Natural killer cell (primary cell): ENCODE results near the gene AHR. TPM values are rescaled to one million over a fixed set of nuclear protein-coding genes. Genes with fewer than 3 reads are reported as not detected.

Experiments used
- ATAC-seq, 3 donors: fragments of 150-1000 bp in 2 of 3; fragments of 200-7000 bp in 1 of 3; cut with Tn5 transposase; 1 replicate in 1 of 3; 2 replicates in 2 of 3; pipeline ENCODE4 v1.10.0; 2021; ENCODE audit warnings: mild to moderate bottlenecking in 2 of 3, moderate library complexity in 2 of 3
- DNase-seq, 2 donors: peaks; one replicate each; pipeline versions ENCODE4 v3.0.0 to v3.0.0-alpha.2; 2013 to 2021; ENCODE audit warnings: mixed read lengths in 1 of 2
- H3K27ac ChIP-seq: one replicate; pipeline ENCODE4 v1.5.1; 2013; ENCODE audit warnings: mild to moderate bottlenecking, low read length
- H3K27me3 ChIP-seq: one replicate; pipeline ENCODE4 v1.6.1; 2013; ENCODE audit warnings: low read length; ENCODE audit not compliant: control insufficient read depth, insufficient read depth
- H3K36me3 ChIP-seq: one replicate; pipeline ENCODE4 v1.6.1; 2013; ENCODE audit warnings: low read length; ENCODE audit not compliant: control insufficient read depth, insufficient read depth
- H3K4me1 ChIP-seq: one replicate; pipeline ENCODE4 v1.6.1; 2013; ENCODE audit warnings: low read length; ENCODE audit not compliant: control insufficient read depth, insufficient read depth
- H3K4me3 ChIP-seq: one replicate; pipeline ENCODE4 v1.5.1; 2013; ENCODE audit warnings: low read length
- H3K9me3 ChIP-seq: one replicate; pipeline ENCODE4 v1.6.1; 2013; ENCODE audit warnings: low read length; ENCODE audit not compliant: control insufficient read depth, insufficient read depth
- H3K27ac Mint-ChIP-seq, 2 donors: one replicate each; pipeline ENCODE4 v1.8.0; 2022; ENCODE audit warnings: mild to moderate bottlenecking in 2 of 2, mixed read lengths in 2 of 2, moderate library complexity in 1 of 2
- H3K27me3 Mint-ChIP-seq, 2 donors: one replicate each; pipeline ENCODE4 v1.8.0; 2022; ENCODE audit warnings: low read depth in 2 of 2, mixed read lengths in 2 of 2
- H3K36me3 Mint-ChIP-seq: one replicate; pipeline ENCODE4 v1.8.0; 2022; ENCODE audit warnings: mixed read lengths
- H3K4me1 Mint-ChIP-seq, 2 donors: one replicate each; pipeline ENCODE4 v1.8.0; 2022; ENCODE audit warnings: mixed read lengths in 2 of 2
- H3K4me3 Mint-ChIP-seq: one replicate; pipeline ENCODE4 v1.8.0; 2022; ENCODE audit warnings: mild to moderate bottlenecking, moderate library complexity, mixed read lengths
- H3K9me3 Mint-ChIP-seq, 2 donors: one replicate each; pipeline ENCODE4 v1.8.0; 2022; ENCODE audit warnings: mixed read lengths in 2 of 2
- WGBS: methylation state at CpG from one replicate; pipeline ENCODE4 v1.1.7; 2013; ENCODE audit warnings: missing lambda C conversion rate; ENCODE audit not compliant: insufficient coverage; 5-methylcytosine and 5-hydroxymethylcytosine counted together
- intact Hi-C: fragments of 100-400 bp; cut with micrococcal nuclease; formaldehyde crosslinking; loops from one replicate; pipeline ENCODE4 v1.14.2; 2022
- total RNA-seq, 4 donors: library from RNA; stranded (reverse); fragments of 120-200 nt in 1 of 4; gene quantifications; one replicate each; pipeline versions ENCODE4 v1.2.3 to v1.2.4, GENCODE V29; 2013 to 2022
- TF ChIP-seq, protein P1 (sequence below): fragments of 200-600 bp; IDR thresholded peaks from one replicate; pipeline ENCODE4 v1.8.0; 2022; ENCODE audit warnings: antibody characterized with exemption

Gene AHR
- total RNA-seq, 3 donors from 2014 or later (not counting 1 experiment from before 2014, with no cell fraction given), result 20.7 to 54.7 (median 44.9) TPM

DNA sequence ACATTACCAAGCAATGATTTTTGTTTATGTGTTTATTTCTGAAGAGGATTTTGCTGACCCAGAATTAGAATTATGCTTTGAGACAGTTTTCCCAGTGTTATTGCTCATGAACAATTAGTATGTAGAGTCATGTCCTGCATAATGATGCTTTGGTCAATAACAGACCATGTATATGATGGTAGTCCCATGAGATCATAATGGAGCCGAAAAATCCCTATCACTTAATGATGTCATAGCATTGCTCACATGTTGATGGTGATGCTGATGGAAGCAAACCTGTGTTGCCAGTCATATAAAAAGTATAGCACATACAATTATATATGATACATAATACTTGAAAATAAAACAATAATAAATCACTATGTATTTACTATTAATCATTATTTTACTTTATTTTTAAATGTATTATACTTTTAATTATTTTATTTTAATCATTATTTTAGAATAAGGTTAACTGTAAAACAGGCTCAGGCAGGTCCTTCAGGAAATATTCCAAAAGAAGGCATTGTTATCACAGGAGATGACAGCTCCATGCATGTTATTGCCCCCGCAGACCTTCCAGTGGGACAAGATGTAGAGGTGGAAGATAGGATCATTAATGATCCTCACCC is 33.5 kb downstream of the AHR start:
- no peak for ATAC-seq
- no peaks in the 10 kb centered on the region for H3K9me3 ChIP-seq
- Mint-ChIP-seq H3K9me3 (no peaks in the 10 kb centered on the region), H3K36me3 (no peaks in the 10 kb centered on the region), H3K27me3 (no peaks in the 10 kb centered on the region), H3K4me3 (no peak overlapping the region), H3K4me1 (no peaks in the 10 kb centered on the region), H3K27ac (no peak overlapping the region)
- H3K36me3 ChIP-seq, result peaks cover 31% of the 10 kb centered on the region
- DNase-seq, result no peak
- H3K4me3 ChIP-seq, result no peak overlapping the region
- 100% methylated on average over 1 of the region's 2 CpGs for WGBS
- H3K4me1 ChIP-seq, result no peaks in the 10 kb centered on the region
- H3K27me3 ChIP-seq, result no peaks in the 10 kb centered on the region
- no peak overlapping the region for H3K27ac ChIP-seq
- intact Hi-C loops, result no loop called here
- TF ChIP-seq, protein P1, sequence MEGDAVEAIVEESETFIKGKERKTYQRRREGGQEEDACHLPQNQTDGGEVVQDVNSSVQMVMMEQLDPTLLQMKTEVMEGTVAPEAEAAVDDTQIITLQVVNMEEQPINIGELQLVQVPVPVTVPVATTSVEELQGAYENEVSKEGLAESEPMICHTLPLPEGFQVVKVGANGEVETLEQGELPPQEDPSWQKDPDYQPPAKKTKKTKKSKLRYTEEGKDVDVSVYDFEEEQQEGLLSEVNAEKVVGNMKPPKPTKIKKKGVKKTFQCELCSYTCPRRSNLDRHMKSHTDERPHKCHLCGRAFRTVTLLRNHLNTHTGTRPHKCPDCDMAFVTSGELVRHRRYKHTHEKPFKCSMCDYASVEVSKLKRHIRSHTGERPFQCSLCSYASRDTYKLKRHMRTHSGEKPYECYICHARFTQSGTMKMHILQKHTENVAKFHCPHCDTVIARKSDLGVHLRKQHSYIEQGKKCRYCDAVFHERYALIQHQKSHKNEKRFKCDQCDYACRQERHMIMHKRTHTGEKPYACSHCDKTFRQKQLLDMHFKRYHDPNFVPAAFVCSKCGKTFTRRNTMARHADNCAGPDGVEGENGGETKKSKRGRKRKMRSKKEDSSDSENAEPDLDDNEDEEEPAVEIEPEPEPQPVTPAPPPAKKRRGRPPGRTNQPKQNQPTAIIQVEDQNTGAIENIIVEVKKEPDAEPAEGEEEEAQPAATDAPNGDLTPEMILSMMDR, result no peak

GRCh38 chr7:17333221-17333620 is 34.8 kb downstream of the AHR start:
- intact Hi-C loops, result no loop called here
- Mint-ChIP-seq H3K27ac (no peak overlapping the region), H3K27me3 (no peaks in the 10 kb centered on the region), H3K9me3 (no peaks in the 10 kb centered on the region), H3K36me3 (no peaks in the 10 kb centered on the region), H3K4me1 (no peaks in the 10 kb centered on the region), H3K4me3 (no peak overlapping the region)
- Histone ChIP-seq H3K27me3 (no peaks in the 10 kb centered on the region), H3K4me3 (no peak overlapping the region), H3K4me1 (no peaks in the 10 kb centered on the region), H3K36me3 (peaks cover 29% of the 10 kb centered on the region), H3K9me3 (no peaks in the 10 kb centered on the region), H3K27ac (no peak overlapping the region)
- ATAC-seq, result no peak
- TF ChIP-seq, protein P1, result no peak
- DNase-seq, result no peak

DNA sequence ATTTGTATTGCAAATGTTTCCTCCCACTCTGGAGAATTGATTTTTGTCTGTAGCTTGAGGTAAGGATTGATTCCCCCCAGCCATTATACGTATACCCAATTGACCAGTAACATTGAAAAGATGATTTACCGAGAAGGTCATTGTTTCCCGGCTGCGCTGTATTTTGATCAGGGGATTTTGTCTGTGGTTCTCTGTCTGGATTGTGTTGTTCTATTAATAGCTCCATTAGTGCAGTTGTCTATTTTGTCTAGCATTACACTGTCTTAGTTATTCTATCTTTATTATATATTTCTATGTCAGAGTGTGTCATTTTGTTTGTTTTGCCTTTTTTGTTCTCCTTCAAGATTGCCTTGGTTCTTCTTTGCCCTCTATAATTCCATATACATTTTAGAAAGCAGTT is 37.7 kb downstream of the AHR start:
- WGBS, result no CpG with 5 or more reads among the region's 4 CpGs
- H3K36me3 ChIP-seq, result peaks cover 38% of the 10 kb centered on the region
- no peaks in the 10 kb centered on the region for H3K27me3 ChIP-seq
- Mint-ChIP-seq H3K27ac (no peak overlapping the region), H3K36me3 (no peaks in the 10 kb centered on the region), H3K9me3 (no peaks in the 10 kb centered on the region), H3K4me1 (no peaks in the 10 kb centered on the region), H3K27me3 (no peaks in the 10 kb centered on the region), H3K4me3 (no peak overlapping the region)
- intact Hi-C loops, result no loop called here
- TF ChIP-seq, protein P1, result no peak
- no peaks in the 10 kb centered on the region for H3K4me1 ChIP-seq
- H3K4me3 ChIP-seq, result no peak overlapping the region
- H3K9me3 ChIP-seq, result no peaks in the 10 kb centered on the region
- no peak overlapping the region for H3K27ac ChIP-seq
- no peak for ATAC-seq
- no peak for DNase-seq

DNA sequence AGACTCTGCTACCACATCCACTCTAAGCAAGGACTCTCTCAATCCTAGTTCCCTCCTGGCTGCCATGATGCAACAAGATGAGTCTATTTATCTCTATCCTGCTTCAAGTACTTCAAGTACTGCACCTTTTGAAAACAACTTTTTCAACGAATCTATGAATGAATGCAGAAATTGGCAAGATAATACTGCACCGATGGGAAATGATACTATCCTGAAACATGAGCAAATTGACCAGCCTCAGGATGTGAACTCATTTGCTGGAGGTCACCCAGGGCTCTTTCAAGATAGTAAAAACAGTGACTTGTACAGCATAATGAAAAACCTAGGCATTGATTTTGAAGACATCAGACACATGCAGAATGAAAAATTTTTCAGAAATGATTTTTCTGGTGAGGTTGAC is 40.7 kb downstream of the AHR start:
- no peaks in the 10 kb centered on the region for H3K27me3 Mint-ChIP-seq
- DNase-seq (no peak), ATAC-seq (no peak)
- no peaks in the 10 kb centered on the region for H3K9me3 Mint-ChIP-seq
- H3K36me3 Mint-ChIP-seq, result no peaks in the 10 kb centered on the region
- H3K9me3 ChIP-seq, result no peaks in the 10 kb centered on the region
- H3K4me3 Mint-ChIP-seq, result no peak overlapping the region
- no peaks in the 10 kb centered on the region for H3K27me3 ChIP-seq
- no peaks in the 10 kb centered on the region for H3K4me1 Mint-ChIP-seq
- H3K4me1 ChIP-seq, result no peaks in the 10 kb centered on the region
- TF ChIP-seq, protein P1, result no peak
- no peak overlapping the region for H3K27ac Mint-ChIP-seq
- peaks cover 32% of the 10 kb centered on the region for H3K36me3 ChIP-seq
- WGBS, result 94% methylated on average over 2 of the region's 2 CpGs
- no peak overlapping the region for H3K27ac ChIP-seq
- intact Hi-C loops, result no loop called here
- no peak overlapping the region for H3K4me3 ChIP-seq
